Nucleus accumbens (tissue), 56 donors: ENCODE data around the gene MAML3.
"Not testable (repeated sequence)": the region's sequence is repeated elsewhere in the genome, so short reads cannot be mapped to it uniquely, and the experiment has no call there.

Experiments used
- DNase-seq, 56 donors: peaks; one replicate each; lab custom pipeline; 2025; lab: John Stamatoyannopoulos, UW

The MAML3 gene

DNA sequence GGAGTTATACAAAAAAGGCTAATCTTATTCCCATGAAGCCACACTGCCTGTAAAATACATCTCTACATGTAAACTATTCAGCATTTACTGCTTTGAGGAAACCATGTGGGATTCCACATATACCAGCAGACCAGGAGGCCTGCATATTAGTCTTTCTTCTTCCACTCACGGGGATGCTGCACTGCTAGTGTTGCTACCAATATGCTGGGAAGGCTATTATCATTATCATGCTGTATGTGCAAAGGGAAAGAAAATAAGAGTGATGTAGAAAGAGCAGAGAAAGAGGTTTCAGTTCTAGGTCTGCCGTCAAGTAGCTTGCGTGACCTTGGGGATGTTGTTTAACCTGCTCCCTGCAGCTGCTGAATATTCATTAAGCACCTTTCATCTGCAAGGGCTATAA lies 427.4 kb downstream of the MAML3 start:
- DNase-seq, result no peak

DNA sequence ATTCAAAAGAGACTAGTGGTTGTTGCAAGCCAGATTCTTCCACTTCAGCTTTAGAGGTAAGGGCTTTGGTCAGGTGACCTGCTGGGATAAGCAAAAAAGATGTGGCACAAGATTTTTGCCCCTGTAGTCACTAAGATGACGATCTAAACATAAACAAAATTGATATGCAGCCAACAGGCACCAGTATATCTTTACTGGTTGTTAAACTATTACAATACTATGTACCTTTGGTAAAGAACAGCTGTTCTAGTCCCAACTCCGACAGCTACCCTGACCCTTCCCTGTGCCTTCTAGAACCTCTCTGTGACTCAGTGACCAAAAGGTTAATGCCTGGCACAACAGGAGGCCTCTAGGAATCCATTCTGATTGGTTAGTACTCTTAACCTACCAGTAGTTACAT lies 428.7 kb downstream of the MAML3 start:
- DNase-seq, result no peak

DNA sequence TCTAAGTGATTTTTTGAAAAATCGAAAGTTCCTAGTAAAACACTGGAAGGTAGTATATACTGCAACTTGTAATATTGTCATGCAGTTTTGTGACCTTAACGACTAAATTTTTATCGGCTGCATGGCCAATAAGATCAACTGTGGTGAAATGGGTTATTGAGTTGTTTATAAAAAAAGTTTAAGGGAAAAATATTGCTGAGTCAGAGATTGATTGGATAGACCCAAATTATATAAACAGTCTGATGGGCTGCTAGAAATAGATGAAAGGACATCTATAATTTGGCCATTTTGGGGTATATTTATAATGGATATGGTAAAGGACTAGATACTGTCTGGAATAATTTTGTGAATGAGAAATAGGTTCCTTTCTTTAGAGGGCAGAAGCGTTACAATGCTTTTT lies 432.2 kb downstream of the MAML3 start:
- no peak for DNase-seq

GRCh38 chr4:139720806-139721205 lies 433.2 kb downstream of the MAML3 start:
- DNase-seq, result no peak

DNA sequence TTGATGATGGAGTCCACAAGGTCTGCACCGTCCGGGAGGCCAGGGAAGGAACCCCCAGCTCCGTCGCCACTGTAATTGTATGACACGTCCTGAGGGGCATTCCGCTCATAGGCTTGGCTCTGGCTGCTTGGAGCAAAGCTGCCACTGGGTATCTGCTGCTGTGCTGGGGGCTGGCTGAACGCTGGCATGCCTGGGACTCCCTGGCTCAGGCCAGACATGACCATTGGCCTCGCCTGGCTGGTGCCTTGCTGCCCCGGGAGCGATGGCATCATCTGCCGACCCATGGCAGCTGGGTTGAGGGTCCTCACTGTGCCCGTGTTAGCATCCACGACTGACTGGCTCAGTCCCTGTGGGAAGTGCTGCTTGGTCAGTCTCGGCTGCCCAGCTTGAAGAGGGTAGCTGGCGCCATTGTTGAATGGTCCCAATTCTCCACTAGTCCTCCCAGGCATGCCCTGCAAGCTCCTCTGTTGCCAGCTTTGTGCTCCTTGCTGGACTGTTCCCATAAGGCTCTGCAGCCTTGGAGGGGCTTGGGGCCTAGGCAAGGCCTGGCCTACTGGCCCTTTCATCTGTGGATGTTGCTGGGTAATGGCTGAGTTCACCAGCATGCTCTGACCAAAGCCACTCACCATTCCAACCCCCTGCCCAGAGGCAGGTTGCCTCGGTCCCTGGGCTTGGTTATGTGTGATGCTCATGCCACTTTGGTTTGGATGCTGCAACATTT lies 434.4 kb downstream of the MAML3 start:
- no peak for DNase-seq

DNA sequence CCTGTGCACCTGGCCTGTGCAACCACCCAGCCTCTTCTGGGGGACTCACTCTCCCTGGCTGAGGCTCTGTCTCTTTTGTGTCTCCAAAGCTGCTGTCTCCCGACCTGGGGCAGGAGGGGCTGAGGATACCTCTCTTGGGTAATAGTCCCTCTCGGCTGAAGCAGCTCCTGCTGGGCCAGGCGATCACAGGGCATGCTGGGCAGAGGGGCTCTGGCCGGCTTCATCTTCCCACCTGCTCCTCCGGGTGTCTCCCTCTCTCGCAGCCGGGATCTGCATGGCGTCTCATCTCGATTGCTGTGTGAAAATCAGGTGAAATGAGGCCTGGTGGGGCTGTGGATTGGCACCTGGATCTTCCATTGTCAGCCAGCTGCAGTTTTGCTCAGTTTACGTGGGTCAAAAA lies 435.2 kb downstream of the MAML3 start:
- DNase-seq, result no peak

DNA sequence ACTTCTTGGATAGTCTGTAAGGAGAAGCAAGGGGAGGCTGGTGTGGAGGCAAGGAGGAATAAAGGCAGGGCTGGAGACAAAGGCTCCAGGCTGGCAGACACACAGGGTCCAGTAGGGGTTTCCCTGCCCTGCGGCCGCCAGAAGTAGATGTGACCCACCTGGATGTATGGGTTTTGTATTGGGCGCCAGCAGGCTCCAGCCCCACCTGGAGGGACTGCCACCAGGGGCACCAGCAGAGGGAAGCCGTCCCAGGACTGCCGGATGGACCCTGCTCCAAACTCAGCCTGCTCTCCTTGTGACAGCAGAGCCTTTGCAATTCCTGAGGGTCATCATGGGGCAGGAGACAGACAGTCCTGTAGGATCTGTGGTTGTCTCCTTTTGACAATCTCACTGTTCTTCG lies 435.6 kb downstream of the MAML3 start:
- DNase-seq, result no peak

DNA sequence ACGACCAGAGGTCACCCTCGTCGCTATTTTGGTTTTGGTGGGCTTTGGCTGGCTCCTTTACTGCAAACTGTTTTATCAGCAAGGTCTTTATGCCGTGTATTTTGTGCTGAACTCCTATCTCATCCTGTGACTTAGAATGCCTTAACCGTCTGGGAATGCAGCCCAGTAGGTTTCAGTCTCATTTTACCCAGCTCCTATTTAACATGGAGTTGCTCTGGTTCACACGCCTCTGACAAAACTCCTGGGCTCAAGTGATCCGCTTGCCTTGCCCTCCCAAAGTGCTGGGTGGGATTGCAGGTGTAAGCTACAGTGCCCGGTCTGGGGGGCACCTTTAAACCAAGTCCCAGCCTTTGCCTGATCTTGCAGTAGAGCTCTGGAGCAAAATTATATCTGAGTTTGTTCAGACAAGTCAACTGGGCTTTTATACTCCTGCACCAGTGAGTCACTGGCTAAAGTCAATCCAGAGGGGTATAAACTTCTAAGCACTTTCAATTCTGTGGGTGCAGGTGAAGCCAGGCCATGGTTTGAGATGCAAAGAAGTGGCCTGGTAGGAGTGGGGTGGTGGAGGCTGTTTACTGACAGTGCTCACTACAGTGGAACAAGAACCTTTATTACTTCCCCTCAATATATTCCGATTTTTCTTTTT lies 438.1 kb downstream of the MAML3 start:
- DNase-seq, result no peak

GRCh38 chr4:139712882-139713281 lies 441.1 kb downstream of the MAML3 start:
- DNase-seq, result no peak

GRCh38 chr4:139711461-139711860 lies 442.5 kb downstream of the MAML3 start:
- no peak for DNase-seq

DNA sequence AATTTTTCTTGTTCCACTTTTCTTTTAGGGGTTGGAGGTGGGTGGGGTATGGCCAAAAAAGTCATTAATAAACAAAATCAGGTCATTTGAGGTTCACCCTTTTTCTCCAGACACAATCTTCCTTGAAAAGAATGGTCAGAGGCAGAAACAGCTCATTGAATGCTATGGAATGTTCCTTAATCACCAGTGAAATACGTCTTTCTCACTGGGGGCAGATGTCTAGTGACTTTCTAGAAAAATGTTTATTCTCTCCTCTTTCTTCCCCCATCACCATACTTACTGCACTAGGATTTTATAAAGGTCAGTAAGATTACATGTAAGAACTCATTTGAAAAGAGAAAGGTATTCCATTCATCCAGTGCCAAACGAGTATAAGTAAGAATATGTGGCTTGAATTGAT lies 443.9 kb downstream of the MAML3 start:
- DNase-seq, result no peak

- no peak for DNase-seq
These were observed 444.3 kb downstream of the MAML3 start for GRCh38 chr4:139709660-139710059.

DNA sequence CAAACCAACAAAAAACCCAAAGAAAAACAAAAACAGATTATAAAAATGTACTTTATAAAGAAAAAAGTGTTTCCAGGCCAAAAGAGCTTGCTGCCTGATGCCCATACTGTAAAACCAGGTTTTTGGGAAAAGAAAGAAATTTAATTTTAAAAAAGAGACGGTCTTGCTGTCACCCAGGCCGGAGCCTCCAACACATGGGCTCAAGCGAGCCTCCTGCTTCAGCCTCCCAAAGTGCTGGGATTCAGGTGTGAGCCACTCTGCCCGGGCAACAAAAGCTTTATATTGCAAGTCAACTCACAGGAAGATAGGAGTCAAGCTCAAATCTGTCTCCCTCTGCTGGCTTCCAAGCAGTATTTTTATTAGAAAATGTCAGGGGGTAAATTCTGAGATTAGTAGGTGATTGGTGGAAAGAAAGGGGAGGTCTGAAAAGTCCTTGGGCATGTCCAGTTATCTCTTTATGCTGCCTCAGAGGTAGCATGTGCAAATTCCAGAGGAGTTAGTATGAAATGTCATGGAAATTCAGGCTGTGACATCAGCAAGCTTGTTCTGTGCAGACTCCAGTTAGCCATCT lies 449.0 kb downstream of the MAML3 start:
- DNase-seq, result no peak

- DNase-seq, result no peak
These were observed 453.4 kb downstream of the MAML3 start for GRCh38 chr4:139700568-139700967.

DNA sequence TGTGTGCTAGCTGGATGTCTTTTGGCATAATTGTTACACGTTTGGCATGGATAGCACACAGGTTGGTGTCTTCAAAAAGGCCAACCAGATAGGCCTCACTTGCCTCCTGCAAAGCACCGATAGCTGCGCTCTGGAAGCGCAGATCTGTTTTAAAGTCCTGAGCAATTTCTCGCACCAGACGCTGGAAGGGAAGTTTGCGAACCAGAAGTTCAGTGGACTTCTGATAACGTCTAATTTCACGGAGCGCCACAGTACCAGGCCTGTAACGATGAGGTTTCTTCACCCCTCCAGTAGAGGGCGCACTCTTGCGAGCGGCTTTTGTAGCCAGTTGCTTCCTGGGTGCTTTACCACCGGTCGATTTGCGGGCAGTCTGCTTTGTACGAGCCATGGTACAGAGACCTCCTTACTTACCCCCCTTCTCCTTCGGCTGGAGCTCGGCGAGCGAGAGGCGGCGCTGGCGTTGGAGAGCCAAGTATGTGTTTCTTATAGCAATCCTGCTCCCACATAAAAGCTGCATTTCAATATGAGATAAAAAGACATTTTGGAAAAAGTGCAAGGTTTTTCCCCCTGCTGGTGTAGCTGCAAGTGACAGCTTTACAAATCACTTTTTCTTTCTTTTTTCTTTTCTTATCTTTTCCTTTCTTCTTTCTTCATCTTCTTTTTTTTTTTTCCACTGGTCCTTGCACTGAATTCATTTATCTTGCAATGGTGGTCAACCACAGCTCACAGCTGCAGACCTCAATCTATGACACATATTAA lies 455.6 kb downstream of the MAML3 start:
- DNase-seq, result not testable (repeated sequence)

DNA sequence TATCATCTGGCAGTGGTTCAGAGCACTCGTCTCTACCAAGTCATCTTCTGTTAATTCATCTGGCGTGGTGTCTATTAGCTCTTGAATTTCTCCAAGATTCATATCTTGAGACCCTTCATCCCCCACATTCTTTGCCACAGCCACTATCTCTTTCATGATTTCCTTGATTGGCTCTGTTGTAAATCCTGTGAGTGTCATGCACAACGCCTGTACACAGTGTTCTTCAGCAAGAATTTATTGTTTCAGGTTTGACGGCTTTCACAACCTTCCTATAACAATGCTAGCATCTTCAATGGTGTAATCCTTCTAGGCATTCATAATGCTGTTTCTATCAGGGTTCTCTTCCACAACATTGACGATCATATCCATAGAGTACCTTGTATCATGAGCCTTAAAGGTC lies 457.5 kb downstream of the MAML3 start:
- no peak for DNase-seq

DNA sequence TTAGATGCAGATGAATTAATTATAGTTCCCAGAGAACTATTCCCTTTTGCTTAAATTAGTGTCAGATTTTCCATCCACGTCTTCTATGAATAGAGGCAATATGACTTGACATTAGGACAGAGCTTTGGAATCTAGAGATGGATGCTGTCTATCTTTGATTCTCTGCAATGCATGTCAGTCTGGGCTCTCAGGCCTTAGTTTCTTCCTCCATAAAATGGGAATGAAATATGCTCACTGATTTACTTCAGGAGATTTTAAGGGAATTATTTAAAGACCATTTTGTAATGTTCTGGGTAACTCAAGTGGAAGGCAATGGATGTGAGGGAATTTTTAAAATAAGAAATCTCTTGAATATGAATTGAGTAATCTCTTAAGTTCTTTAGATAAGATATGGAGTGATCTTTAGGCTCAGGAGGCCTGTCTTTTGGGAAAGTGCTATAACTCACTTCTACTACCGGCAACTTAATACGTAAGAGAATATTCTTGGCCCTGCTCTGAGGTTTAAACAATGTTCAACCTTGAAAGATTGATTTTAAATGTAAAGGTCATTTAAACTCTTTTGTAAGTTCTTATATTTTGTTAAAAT lies 459.4 kb downstream of the MAML3 start:
- no peak for DNase-seq

GRCh38 chr4:139692309-139693012 lies 461.5 kb downstream of the MAML3 start:
- peak in 1 of 56 donors; percentile 1 for DNase-seq

- no peak for DNase-seq
These were observed 463.6 kb downstream of the MAML3 start for GRCh38 chr4:139690419-139690818.

GRCh38 chr4:139689093-139689722 lies 464.8 kb downstream of the MAML3 start:
- no peak for DNase-seq
